Breast epithelium (tissue), 3 donors: ENCODE results near the gene MAD1L1.

ENCODE experiments used
- CTCF ChIP-seq, 3 donors: fragments of 450-650 bp; IDR thresholded peaks; one replicate each; pipeline ENCODE4 v1.5.1; 2016 to 2017; ENCODE audit warnings: antibody characterized with exemption in 3 of 3, mild to moderate bottlenecking in 3 of 3, moderate library complexity in 3 of 3
- POLR2A ChIP-seq: fragments of 450-650 bp; IDR thresholded peaks from one replicate; pipeline ENCODE4 v1.6.1; 2016; ENCODE audit warnings: antibody characterized with exemption, mild to moderate bottlenecking, moderate library complexity
- POLR2AphosphoS5 ChIP-seq, 3 donors: sonication (generic); formaldehyde crosslinking; IDR thresholded peaks; one replicate each; pipeline ENCODE4 v1.6.1; 2017; ENCODE audit warnings: antibody characterized with exemption in 3 of 3

- TF ChIP-seq CTCF (IDR thresholded peaks at IDR 0.05) (peak in 2 of 3 donors; percentile 28 to 78), POLR2A (no peak), POLR2AphosphoS5 (IDR thresholded peaks at IDR 0.05) (peak in 2 of 3 donors; percentile 48 to 74)
Observed at GRCh38 chr7:2104107-2104710, 128.5 kb downstream of the MAD1L1 start.
